Cerebellar cortex (tissue), 1 donor: ENCODE data around the gene NDST4.

Experiments used
- DNase-seq: peaks from one replicate; pipeline ENCODE4 v3.0.0-alpha.2; 2015; ENCODE audit warnings: low spot score

Gene NDST4

GRCh38 chr4:114907568-114907967 is 205.9 kb downstream of the NDST4 start:
- DNase-seq, result no peak

- DNase-seq, result no peak
Observed at GRCh38 chr4:114905017-114905416, 208.4 kb downstream of the NDST4 start.

GRCh38 chr4:114900934-114901333 is 212.5 kb downstream of the NDST4 start:
- no peak for DNase-seq

GRCh38 chr4:114890773-114891172 is 222.6 kb downstream of the NDST4 start:
- no peak for DNase-seq

- no peak for DNase-seq
Observed at GRCh38 chr4:114886761-114887160, 226.7 kb downstream of the NDST4 start.

- no peak for DNase-seq
Observed at GRCh38 chr4:114883641-114884040, 229.8 kb downstream of the NDST4 start.

GRCh38 chr4:114879916-114880669 is 233.3 kb downstream of the NDST4 start:
- no peak for DNase-seq

GRCh38 chr4:114875630-114876029 is 237.8 kb downstream of the NDST4 start:
- DNase-seq, result no peak

- DNase-seq, result no peak
Observed at GRCh38 chr4:114874321-114874720, 239.1 kb downstream of the NDST4 start.

GRCh38 chr4:114870987-114871386 is 242.4 kb downstream of the NDST4 start:
- no peak for DNase-seq

- no peak for DNase-seq
Observed at GRCh38 chr4:114866901-114867670, 246.3 kb downstream of the NDST4 start.

- DNase-seq, result no peak
Observed at GRCh38 chr4:114864060-114864459, 249.4 kb downstream of the NDST4 start.

- DNase-seq, result no peak
Observed at GRCh38 chr4:114860786-114861185, 252.6 kb downstream of the NDST4 start.

GRCh38 chr4:114857831-114858230 is 255.6 kb downstream of the NDST4 start:
- no peak for DNase-seq

- DNase-seq, result no peak
Observed at GRCh38 chr4:114839986-114840385, 273.4 kb downstream of the NDST4 start.

- no peak for DNase-seq
Observed at GRCh38 chr4:114830628-114831027, 282.8 kb downstream of the NDST4 start.

- DNase-seq, result no peak
Observed at GRCh38 chr4:114827651-114828050, 285.8 kb downstream of the NDST4 start.

- DNase-seq, result no peak
Observed at GRCh38 chr4:114815760-114816159, 297.7 kb downstream of the NDST4 start.

GRCh38 chr4:114813961-114814360 is 299.5 kb downstream of the NDST4 start:
- no peak for DNase-seq

GRCh38 chr4:114811564-114812301 is 301.7 kb downstream of the NDST4 start:
- DNase-seq, result no peak

- DNase-seq, result peak; percentile 15
Observed at GRCh38 chr4:114807759-114808404, 305.5 kb downstream of the NDST4 start.

GRCh38 chr4:114807357-114807756 is 306.1 kb downstream of the NDST4 start:
- DNase-seq, result no peak
